ENCODE data around the gene PARD6B.
"Not testable (repeated sequence)": the region's sequence is repeated elsewhere in the genome, so short reads cannot be mapped to it uniquely, and the experiment has no call there.

DNA sequence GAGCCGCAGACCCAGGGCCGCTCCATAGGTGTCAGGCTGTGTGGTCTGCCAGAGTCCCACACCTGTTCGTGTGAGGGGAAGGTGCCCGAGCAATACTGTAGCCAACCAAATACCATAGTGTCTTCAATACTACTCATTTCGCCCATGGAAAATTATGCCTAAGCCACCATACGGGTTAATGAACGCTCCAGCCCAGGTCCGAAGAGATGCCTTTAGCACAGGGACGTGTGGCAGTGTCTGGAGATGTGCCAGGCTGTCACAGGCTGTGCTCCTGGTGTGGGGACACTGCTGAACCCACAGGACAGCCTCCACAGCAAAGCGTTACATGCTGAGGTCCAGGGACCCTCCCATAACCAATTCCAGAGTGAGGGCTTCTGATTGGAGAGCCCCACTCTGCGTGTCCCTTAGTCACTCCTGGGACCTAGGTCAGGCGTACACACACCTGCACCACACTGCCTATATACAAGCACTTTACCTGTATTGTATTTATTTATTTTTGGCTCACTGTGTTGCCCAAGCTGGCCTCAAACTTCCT, 38.2 kb downstream of the PARD6B start:
- not testable (repeated sequence) for TF ChIP-seq EZH2phosphoT487 (conservative IDR thresholded peaks at IDR 0.05; ENCODE audit: low read length)
- TF ChIP-seq, protein P1, sequence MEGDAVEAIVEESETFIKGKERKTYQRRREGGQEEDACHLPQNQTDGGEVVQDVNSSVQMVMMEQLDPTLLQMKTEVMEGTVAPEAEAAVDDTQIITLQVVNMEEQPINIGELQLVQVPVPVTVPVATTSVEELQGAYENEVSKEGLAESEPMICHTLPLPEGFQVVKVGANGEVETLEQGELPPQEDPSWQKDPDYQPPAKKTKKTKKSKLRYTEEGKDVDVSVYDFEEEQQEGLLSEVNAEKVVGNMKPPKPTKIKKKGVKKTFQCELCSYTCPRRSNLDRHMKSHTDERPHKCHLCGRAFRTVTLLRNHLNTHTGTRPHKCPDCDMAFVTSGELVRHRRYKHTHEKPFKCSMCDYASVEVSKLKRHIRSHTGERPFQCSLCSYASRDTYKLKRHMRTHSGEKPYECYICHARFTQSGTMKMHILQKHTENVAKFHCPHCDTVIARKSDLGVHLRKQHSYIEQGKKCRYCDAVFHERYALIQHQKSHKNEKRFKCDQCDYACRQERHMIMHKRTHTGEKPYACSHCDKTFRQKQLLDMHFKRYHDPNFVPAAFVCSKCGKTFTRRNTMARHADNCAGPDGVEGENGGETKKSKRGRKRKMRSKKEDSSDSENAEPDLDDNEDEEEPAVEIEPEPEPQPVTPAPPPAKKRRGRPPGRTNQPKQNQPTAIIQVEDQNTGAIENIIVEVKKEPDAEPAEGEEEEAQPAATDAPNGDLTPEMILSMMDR (IDR thresholded peaks at IDR 0.05; ENCODE audit: insufficient read depth, low read length, poor library complexity, severe bottlenecking) = not testable (repeated sequence)

Measured in SU-DHL-6 (cell line).